ENCODE results near the gene CASP7. TPM values are rescaled to one million over a fixed set of nuclear protein-coding genes. Genes with fewer than 3 reads are reported as not detected.

CASP7 gene
- total and polyA plus RNA-seq, 2 of the 8 experiments (the other 6 are each of a cell fraction or from before 2014, with no cell fraction given) = 2.3 to 4.1 TPM

DNA sequence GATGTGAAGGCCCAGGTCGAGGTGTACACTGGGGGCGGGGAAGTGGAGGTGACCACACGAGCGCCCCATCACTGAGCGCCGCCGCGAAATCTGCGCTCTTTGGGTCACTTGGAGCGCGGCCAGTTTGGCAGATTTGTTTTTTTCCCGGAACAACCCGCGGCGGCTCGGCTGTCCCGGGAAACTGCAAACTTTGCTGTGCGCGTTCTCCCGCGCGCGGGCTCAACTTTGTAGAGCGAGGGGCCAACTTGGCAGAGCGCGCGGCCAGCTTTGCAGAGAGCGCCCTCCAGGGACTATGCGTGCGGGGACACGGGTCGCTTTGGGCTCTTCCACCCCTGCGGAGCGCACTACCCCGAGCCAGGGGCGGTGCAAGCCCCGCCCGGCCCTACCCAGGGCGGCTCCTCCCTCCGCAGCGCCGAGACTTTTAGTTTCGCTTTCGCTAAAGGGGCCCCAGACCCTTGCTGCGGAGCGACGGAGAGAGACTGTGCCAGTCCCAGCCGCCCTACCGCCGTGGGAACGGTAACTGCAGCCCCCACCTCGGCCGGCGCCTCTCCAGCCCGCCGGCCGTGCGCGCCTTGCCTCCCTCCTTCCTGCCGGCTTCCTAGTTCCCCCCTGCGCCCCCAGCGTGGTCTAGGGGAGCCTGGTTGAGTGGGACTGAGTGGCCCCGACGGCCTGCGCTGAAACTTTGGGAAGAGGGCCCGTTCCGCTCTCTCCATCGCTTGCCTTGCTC, at the start of gene CASP7 (continued):
- TF ChIP-seq, protein P1, sequence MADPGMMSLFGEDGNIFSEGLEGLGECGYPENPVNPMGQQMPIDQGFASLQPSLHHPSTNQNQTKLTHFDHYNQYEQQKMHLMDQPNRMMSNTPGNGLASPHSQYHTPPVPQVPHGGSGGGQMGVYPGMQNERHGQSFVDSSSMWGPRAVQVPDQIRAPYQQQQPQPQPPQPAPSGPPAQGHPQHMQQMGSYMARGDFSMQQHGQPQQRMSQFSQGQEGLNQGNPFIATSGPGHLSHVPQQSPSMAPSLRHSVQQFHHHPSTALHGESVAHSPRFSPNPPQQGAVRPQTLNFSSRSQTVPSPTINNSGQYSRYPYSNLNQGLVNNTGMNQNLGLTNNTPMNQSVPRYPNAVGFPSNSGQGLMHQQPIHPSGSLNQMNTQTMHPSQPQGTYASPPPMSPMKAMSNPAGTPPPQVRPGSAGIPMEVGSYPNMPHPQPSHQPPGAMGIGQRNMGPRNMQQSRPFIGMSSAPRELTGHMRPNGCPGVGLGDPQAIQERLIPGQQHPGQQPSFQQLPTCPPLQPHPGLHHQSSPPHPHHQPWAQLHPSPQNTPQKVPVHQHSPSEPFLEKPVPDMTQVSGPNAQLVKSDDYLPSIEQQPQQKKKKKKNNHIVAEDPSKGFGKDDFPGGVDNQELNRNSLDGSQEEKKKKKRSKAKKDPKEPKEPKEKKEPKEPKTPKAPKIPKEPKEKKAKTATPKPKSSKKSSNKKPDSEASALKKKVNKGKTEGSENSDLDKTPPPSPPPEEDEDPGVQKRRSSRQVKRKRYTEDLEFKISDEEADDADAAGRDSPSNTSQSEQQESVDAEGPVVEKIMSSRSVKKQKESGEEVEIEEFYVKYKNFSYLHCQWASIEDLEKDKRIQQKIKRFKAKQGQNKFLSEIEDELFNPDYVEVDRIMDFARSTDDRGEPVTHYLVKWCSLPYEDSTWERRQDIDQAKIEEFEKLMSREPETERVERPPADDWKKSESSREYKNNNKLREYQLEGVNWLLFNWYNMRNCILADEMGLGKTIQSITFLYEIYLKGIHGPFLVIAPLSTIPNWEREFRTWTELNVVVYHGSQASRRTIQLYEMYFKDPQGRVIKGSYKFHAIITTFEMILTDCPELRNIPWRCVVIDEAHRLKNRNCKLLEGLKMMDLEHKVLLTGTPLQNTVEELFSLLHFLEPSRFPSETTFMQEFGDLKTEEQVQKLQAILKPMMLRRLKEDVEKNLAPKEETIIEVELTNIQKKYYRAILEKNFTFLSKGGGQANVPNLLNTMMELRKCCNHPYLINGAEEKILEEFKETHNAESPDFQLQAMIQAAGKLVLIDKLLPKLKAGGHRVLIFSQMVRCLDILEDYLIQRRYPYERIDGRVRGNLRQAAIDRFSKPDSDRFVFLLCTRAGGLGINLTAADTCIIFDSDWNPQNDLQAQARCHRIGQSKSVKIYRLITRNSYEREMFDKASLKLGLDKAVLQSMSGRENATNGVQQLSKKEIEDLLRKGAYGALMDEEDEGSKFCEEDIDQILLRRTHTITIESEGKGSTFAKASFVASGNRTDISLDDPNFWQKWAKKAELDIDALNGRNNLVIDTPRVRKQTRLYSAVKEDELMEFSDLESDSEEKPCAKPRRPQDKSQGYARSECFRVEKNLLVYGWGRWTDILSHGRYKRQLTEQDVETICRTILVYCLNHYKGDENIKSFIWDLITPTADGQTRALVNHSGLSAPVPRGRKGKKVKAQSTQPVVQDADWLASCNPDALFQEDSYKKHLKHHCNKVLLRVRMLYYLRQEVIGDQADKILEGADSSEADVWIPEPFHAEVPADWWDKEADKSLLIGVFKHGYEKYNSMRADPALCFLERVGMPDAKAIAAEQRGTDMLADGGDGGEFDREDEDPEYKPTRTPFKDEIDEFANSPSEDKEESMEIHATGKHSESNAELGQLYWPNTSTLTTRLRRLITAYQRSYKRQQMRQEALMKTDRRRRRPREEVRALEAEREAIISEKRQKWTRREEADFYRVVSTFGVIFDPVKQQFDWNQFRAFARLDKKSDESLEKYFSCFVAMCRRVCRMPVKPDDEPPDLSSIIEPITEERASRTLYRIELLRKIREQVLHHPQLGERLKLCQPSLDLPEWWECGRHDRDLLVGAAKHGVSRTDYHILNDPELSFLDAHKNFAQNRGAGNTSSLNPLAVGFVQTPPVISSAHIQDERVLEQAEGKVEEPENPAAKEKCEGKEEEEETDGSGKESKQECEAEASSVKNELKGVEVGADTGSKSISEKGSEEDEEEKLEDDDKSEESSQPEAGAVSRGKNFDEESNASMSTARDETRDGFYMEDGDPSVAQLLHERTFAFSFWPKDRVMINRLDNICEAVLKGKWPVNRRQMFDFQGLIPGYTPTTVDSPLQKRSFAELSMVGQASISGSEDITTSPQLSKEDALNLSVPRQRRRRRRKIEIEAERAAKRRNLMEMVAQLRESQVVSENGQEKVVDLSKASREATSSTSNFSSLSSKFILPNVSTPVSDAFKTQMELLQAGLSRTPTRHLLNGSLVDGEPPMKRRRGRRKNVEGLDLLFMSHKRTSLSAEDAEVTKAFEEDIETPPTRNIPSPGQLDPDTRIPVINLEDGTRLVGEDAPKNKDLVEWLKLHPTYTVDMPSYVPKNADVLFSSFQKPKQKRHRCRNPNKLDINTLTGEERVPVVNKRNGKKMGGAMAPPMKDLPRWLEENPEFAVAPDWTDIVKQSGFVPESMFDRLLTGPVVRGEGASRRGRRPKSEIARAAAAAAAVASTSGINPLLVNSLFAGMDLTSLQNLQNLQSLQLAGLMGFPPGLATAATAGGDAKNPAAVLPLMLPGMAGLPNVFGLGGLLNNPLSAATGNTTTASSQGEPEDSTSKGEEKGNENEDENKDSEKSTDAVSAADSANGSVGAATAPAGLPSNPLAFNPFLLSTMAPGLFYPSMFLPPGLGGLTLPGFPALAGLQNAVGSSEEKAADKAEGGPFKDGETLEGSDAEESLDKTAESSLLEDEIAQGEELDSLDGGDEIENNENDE (IDR thresholded peaks at IDR 0.05; ENCODE audit: insufficient replicate concordance, low read length) = no peak
- peak; percentile 31 to 71; a peak in 2 of 4 replicates for TF ChIP-seq SIN3A (conservative IDR thresholded peaks at IDR 0.05 in 1 of 2, IDR thresholded peaks at IDR 0.05 in 1 of 2; ENCODE audit: low read depth in 1 of 2, low read length in 2 of 2)
- peak; percentile 31 to 44; a peak in 3 of 4 replicates for TF ChIP-seq RAD21 (IDR thresholded peaks at IDR 0.05 in 1 of 2, conservative IDR thresholded peaks at IDR 0.05 in 1 of 2; ENCODE audit: low read depth in 2 of 2, low read length in 2 of 2)
- TF ChIP-seq, protein P2, sequence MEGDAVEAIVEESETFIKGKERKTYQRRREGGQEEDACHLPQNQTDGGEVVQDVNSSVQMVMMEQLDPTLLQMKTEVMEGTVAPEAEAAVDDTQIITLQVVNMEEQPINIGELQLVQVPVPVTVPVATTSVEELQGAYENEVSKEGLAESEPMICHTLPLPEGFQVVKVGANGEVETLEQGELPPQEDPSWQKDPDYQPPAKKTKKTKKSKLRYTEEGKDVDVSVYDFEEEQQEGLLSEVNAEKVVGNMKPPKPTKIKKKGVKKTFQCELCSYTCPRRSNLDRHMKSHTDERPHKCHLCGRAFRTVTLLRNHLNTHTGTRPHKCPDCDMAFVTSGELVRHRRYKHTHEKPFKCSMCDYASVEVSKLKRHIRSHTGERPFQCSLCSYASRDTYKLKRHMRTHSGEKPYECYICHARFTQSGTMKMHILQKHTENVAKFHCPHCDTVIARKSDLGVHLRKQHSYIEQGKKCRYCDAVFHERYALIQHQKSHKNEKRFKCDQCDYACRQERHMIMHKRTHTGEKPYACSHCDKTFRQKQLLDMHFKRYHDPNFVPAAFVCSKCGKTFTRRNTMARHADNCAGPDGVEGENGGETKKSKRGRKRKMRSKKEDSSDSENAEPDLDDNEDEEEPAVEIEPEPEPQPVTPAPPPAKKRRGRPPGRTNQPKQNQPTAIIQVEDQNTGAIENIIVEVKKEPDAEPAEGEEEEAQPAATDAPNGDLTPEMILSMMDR (IDR thresholded peaks at IDR 0.05; ENCODE audit: control extremely low read depth in 1 of 3, insufficient read depth in 1 of 3, low read depth in 1 of 3, low read length in 3 of 3) = peak; percentile 19 to 58 (median 28)
- peak; percentile 95 for TF ChIP-seq ASH2L (IDR thresholded peaks at IDR 0.05; ENCODE audit: low read length)
- 0 out of 2 replicates have a peak, but pooled peaks have one; percentile 32 for TF ChIP-seq PHF8 (conservative IDR thresholded peaks at IDR 0.05; ENCODE audit: low read depth, low read length)
